Stimulated activated CD8-positive, alpha-beta memory T cell treated with anti-CD3 and anti-CD28 coated beads, Interleukin-7, amount 100 ng/mL, for 48 hours (primary cell): Measurements from ENCODE around the gene SMIM14.
A peak's percentile ranks its signal among the peaks of the same experiment; 100 is the strongest.
"Not testable (repeated sequence)": the region's sequence is repeated elsewhere in the genome, so short reads cannot be mapped to it uniquely, and the experiment has no call there.

Source experiments
- DNase-seq, 2 donors: peaks; one replicate each; pipeline ENCODE4 v3.0.0-alpha.2; 2020; ENCODE audit warnings: low read depth in 1 of 2; ENCODE audit errors: extremely low read depth in 1 of 2

SMIM14 gene

DNA sequence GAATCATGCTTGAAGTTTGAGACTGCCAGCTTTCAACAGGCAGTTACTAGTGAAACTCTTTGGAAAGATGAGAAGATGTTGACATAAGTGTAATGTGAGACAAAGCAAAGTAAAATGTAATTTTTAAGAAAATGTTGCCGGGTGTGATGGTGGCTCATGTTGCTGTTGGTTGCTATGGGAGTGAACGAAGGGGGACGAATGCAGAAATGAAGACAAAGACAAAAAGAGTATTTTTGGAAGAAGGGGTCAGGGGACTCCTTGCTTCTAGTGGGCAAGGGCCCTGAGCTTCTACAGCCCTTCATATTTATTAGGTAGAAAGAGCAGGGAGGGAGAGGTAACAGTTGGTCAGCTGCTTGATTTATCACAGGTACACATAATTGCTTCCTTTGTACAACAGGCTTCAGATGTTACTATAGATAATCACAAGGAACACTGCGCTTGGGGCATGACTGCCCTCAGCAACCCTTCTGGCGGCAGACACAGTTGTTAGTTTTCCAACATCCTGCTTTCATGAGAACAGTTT is 99.5 kb downstream of the SMIM14 start:
- DNase-seq: no peak

DNA sequence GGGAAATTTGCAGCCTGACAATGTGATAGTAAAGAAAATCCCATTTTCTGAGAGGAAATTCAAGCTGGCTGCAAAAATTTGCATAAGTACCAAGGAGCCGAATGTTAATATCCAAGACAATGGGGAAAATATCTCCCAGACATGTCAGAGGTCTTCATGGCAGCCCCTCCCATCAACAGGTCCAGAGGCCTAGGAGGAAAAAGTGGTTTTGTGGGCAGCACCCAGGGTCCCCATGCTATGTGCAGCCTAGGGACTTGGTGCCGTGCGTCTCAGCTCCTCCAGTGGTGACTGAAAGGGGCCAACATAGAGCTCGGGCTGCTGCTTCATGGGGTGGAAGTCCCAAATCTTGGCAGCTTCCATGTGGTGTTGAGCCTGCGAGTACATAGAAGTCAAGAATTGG is 105.1 kb downstream of the SMIM14 start:
- no peak for DNase-seq

- DNase-seq: not testable (repeated sequence)
These were observed 106.4 kb downstream of the SMIM14 start for GRCh38 chr4:39532237-39532636.

GRCh38 chr4:39530682-39531081 is 108.0 kb downstream of the SMIM14 start:
- no peak for DNase-seq

GRCh38 chr4:39529534-39529933 is 109.1 kb downstream of the SMIM14 start:
- no peak for DNase-seq

DNA sequence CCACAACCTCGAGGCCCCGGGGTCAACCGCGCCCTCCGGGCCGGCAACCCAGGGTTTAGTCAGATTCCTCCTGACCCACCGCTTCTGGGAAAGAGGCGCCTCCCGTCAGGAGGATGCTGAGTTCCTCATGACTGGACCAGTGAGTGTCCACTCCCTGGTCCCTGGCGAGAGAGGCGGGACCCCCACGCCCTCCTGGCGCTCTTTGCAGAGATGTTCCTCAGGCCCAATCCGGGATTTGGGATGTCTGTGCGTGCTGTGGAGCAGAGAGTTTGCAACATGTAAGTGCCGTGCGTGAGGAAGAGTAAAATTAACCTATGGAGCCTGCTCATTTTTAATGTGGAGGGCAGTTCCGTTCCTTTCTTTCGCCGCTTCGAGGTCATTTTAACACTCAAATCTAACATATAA is 110.6 kb downstream of the SMIM14 start:
- DNase-seq: no peak

DNA sequence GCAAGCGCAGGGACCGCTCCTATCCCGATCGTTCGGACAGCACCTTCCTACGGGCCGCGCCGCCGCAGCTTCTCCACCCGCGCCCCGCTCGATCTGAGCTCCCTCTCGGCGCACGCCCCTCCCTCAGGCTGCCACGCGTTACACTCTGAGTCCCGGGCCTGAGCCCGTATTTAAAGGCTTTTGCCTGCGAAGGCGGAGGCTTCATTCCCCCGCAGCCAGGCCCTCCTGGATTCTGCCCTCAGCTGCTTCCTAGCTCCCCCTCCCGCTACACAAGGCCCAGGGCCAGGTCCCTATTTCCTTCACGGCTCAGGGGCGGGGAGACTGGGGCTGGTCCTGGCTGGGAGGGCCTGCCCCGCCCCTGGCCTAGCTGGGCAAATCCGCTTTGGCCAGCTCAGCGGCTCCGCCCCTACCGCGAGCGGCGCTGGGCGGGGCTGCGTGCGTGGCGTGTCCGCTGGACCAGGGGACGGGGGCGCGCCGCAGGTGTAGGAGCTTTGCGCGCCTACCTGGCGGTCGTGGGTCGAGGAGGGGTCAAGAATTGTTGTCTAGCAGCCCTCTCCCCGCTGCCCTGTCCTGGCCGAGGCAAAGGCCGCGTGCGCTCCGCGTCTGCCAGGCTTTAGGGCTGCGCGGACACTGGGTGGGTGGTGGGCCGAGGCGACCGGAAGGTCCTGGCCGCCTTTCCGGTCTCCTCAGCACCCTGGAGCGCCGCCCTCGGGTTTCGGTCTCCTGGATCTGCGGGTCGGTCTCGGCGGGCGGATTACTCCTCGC is 111.2 kb downstream of the SMIM14 start, which contains the start of gene UGDH:
UGDH (minus strand) TSS at position 144 of the 765 bp plus-strand sequence. CDS start 5,927 bp downstream, outside the sequence.
- DNase-seq: peak; percentile 82 to 85

DNA sequence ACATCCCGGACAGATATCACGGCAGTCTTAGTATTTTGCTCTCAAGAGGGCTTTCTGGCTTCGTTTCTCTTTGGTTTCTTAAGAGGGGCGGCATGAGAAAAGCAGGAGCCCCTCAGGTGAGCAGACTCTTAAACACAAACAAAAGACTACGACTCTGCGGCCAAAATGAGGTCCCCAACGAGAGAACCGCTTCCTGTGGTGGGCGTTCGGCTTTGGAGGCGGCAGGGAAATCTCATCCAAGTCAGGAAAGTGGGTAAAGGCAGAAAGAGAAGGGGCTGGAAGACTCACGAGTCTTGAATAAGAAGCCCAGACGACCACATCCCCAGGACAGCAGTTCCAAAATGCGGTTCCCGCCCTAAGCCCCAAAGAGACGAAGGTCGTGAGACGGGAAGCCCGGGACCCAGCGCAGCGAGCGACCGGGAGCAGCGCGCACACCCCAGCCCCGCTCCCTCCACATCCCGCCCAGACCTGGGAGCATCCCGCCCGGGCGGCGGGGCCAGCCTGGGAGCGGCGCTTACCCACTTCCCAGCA is 111.8 kb downstream of the SMIM14 start:
- DNase-seq: peak; percentile 0 to 10

DNA sequence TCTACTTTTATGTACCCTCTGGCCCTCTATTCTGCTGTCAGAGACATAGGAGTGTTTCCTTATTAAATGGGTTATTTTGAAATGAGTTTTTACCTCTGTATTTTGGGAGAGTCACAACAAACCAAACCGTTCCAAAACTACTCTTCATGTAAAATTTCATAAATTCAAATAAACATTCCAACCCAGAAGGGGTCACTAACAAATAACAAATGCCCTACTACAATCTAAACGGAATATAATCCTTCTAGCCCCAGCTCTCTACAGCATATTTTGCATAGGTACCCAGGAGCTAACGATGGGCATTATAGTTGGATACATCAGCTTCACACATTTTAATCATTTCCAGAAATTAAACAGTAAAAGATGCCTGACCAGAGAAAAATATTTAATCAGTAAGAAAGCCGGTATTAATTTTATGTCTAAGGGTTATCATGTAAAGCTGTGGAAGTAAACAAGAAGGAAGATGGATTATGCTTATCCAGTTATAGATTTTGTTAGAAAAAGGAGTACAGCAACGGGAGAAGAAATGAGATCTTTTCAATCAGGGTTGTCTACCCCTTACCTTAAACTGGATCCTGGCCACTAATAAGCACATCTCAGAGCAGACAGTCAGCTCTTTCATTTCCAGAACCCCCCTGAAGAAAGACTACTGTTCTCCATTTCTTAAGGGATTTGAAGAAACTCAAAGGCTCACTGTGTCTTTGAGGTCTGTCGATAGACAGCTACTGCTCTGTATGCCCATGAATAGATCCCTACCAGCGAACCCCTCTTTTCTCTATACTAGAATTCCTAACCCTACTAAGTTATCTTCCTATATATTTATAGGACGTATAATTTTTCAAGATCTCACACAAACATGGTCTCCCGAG is 112.6 kb downstream of the SMIM14 start:
- DNase-seq: no peak

DNA sequence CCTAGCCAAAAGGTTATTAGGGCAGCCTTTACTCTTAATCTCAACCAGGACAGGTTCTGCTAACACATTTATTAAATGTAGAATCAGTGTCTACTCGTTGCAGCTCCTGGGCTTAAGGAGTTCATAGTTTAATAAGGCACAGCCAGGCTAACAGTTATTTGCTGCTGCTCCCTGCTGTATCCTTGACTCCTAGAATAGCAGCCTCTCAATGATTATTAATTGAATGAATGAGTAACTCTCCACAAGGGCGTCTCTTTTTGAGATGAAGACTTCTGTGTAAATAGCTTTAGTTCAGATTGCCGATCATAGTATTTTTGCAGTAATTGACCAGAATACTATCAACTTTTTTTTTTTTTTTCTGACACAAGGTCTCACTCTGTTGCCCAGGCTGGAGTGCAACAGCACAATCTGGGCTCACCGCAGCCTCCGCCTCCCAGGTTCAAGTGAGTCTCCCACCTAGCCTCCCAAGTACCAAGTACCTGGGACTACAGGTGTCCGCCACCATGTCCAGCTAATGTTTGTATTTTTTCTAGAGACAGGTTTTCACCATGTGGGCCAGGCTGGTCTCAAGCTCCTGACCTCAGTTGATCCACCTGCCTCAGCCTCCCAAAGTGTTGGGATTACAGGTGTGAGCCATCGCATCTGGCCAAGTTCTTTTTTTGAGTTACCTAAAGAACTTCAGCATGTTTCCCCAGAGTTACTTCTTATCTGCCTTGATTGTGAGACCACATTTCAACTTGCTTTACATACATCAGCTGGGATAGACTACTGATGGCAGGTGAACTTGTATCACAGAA is 114.3 kb downstream of the SMIM14 start:
- DNase-seq: no peak

DNA sequence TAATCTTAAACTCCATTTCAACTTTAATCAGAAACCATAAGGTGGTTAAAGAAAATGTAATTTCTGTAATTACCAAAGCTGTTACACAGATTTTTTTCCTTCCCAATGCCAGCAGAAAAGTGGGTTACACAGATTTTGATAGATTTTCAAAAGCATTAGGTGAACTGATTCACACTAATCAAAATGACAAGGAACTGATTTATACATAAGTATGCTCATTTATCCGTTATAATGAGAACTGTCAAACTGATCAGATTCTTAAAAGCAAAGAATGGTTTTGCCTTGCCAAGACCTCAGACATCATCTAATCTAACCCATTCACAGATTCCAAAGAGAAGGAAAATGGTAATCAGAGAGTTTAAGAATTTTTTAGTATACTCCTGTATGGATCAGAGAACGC is 116.6 kb downstream of the SMIM14 start:
- DNase-seq: no peak

- DNase-seq: no peak
These were observed 117.3 kb downstream of the SMIM14 start for GRCh38 chr4:39521253-39521919.

DNA sequence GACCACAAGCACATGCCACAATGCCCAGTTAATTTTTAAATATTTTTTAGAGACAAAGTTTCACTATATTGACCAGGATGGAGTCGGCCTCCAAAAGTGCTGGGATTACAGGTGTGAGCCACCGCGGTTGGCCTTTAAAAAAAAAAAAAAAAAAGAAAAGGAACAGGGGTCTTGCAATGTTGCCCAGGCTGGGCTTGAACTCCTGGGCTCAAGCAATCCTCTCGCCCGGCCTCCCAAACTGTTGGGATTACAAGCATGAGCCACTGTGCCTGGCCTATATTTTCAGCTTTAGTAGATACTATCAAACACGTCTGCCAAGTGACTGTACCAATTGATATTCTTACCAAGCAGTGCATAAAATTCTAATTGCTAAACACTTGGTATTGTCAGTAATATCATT is 120.2 kb downstream of the SMIM14 start:
- DNase-seq: no peak

DNA sequence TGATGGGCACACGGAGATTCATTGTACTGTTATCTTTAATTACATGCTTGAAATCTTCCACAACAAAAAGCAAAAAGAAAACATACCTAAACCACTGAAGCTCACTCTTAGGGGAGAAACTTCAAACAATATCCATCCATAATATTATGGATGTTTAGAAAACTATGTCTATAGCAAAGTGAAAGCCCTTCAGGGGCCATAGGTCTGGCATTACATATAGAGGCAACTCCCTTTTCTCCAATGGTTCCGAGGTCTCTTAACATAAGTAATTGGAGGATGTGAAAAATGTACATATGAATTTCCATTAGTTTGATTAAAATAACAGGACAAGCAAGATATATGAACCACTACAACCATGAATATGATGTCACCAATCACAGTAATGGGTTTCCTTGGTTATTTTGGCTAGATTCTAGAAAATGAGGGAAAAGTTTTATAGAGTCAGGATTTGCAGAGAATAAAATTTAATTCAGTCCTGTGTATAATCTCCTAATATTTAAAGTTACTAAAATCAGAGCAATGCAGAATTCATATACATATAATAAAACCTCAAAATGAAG is 122.2 kb downstream of the SMIM14 start:
- DNase-seq: no peak

DNA sequence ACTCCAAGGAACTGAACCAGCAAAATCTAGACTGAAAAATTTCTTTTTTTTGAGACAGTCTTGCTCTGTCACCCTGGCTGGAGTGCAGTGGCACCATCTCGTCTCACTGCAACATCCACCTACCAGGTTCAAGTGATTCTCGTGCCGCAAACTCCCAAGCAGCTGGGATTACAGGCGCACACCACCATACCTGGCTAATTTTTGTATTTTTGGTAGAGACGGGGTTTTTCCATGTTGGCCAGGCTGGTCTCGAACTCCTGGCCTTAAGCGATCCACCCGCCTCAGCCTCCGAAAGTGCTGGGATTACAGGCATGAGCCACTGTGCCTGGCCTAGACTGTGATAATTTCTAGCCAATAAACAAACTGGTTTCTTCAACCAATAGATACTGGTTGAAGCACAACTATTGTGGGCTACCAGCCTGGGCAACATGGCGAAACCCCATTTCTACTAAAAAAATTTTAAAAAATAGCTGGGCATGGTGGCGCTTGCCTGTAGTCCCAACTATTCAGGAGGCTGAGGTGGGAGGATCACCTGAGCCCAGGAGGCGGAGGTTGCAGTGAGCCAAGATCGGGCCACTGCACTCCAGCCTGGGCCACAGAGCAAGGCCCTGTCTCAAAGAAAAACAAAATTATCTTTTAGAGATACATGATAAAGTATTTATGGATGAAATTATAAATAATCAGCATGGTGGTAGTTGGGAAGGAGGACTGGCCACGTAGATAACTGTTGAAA is 122.8 kb downstream of the SMIM14 start:
- not testable (repeated sequence) for DNase-seq

DNA sequence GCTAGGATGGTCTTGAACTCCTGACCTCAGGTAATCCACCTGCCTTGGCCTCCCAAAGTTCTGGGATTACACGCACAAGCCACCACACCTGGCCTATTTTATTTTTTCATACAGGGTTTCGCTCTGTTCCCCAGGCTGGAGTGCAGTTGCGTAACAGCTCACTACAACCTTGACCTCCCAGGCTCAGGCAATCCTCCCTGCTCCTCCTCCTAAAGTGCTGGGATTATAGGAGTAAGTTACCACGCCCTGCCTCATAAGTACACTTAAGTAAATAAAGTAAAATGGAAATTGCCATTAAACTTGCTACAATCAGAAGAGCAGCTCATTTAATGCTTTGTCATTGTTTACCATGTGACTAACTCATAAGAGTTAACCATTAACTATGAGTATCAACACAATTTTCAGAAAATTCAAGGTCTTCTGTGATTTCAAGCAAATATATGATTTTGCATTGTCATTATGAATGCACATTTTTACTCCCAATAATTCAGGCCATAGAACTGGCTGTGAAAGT is 123.7 kb downstream of the SMIM14 start:
- no peak for DNase-seq

DNA sequence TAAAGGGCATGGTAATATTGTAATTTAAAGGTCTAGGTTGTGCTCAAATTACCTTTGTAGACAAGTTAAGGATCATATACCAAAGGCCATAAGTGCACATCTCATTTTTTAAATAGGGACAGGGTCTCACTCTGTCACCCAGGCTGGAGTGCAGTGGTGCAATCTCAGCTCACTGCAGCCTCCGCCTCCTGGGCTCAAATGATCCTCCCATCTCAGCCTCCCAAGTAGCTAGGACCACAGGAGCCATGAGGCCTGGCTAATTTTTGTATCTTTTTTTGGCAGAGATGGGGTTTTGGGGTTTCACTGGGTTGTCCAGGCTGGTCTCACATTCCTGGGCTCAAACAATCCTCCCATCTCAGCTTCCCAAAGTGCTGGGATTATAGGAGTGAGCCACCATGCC is 124.4 kb downstream of the SMIM14 start:
- DNase-seq: not testable (repeated sequence)

DNA sequence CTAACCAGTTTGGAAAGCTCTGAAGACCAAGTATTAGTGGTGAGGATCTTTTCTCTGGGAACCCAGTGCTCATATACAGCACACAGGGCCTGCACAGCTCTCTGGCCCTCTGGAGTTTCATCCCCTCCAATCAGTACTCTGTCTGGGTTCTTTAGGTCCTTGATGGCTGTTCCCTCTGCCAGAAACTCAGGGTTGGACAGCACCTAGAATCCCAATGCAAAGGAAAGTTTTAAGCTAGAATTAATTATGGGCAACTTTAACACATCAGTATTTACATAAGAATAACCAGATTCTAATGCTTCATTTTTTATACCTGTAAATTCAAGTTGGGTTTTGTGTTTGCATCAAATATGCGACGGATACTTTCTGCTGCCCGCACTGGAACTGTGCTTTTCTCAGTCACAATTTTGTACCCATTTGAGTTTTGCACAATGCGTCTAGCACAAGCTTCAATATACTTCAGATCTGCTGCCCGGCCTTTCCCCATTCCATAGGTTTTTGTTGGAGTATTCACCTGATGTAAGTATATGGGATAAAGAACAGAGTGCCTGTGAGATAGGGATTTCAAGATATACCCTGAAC is 128.2 kb downstream of the SMIM14 start:
- DNase-seq: no peak

DNA sequence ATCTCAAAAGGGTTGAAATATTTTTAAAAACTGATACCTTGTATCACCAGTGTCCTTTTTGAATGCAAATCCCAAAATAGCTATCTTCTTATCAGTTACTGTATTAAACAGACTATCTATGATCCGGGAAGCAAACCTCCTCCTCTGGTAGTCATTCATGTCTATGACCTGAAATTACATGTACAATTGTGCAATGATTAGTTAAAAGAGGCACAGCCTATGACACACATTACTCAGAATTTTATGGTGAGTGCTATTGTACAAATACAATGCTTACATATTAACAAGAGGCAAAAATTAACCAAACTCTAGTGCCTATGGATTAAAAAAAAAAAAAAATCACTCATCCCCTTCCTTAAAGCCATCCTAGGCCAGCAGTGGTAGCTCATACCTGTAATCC is 133.1 kb downstream of the SMIM14 start:
- DNase-seq: no peak
